K562 (cell line): ENCODE data around the gene MOAP1. TPM values are rescaled to one million over a fixed set of nuclear protein-coding genes. Genes with fewer than 3 reads are reported as not detected.
A peak's percentile ranks its signal among the peaks of the same experiment; 100 is the strongest.

Source experiments
- ATAC-seq: fragments of 200-7000 bp; cut with Tn5 transposase; 3 replicates; pipeline ENCODE4 v1.9.1; 2020; ENCODE audit warnings: moderate library complexity
- BruUV-seq: library from RNA; stranded (reverse); fragments of 400-500 nt; replicated peaks from 2 replicates; lab custom pipeline; 2021; lab: Mats Ljungman, UMichigan
- CTCF ChIA-PET: fragments of 300-600 bp; formaldehyde crosslinking; extraction: SDS; loops from one replicate; lab custom pipeline; 2021; ENCODE audit warnings: low intra/inter-chr PET ratio; lab: Yijun Ruan, JAX
- POLR2A ChIA-PET: fragments of 300-600, 350-650 bp; sonication (Branson Sonifier 250); formaldehyde crosslinking; extraction: SDS; loops from one replicate; lab custom pipeline; 2021; ENCODE audit warnings: antibody characterized with exemption, inconsistent platforms; lab: Yijun Ruan, JAX
- DNase-seq, 4 experiments: peaks; one replicate each; pipeline versions ENCODE4 v3.0.0 to v3.0.0-alpha.2; 2011 to 2018; ENCODE audit warnings: low spot score in 3 of 4, mixed read lengths in 3 of 4; ENCODE audit errors: extremely low read depth in 1 of 4
- FAIRE-seq: peaks from 2 replicates; lab custom pipeline; 2011; peaks lifted over from hg19 to GRCh38; lab: Jason Lieb, UNC
- H2AFZ ChIP-seq: 2 replicates; pipeline ENCODE4 v1.6.0; 2011; ENCODE audit warnings: low read depth, low read length, control low read depth, inconsistent platforms
- H3K27ac ChIP-seq: fragments of 200-600 bp; 3 replicates; pipeline ENCODE4 v1.8.0; 2011; ENCODE audit warnings: low read depth, mild to moderate bottlenecking, control low read depth, inconsistent platforms, low read length, moderate library complexity, mixed read lengths; ENCODE audit errors: extremely low read depth
- H3K27me3 ChIP-seq, 2 experiments: fragments of 300-600 bp in 1 of 2; 2 replicates in 1 of 2; 3 replicates in 1 of 2; pipeline versions ENCODE4 v1.6.0 to v1.8.0; 2011; ENCODE audit warnings: inconsistent platforms in 2 of 2, low read length in 2 of 2, mild to moderate bottlenecking in 1 of 2, mixed read lengths in 1 of 2, moderate library complexity in 1 of 2; ENCODE audit not compliant: control insufficient read depth in 2 of 2, insufficient read depth in 2 of 2
- H3K36me3 ChIP-seq: fragments of 300-600 bp; 3 replicates; pipeline ENCODE4 v1.8.0; 2011; ENCODE audit warnings: mild to moderate bottlenecking, low read length, inconsistent platforms; ENCODE audit not compliant: control insufficient read depth, insufficient read depth
- H3K4me1 ChIP-seq, 2 experiments: fragments of 200-600 bp in 1 of 2; replicated peaks in 1 of 2; 2 replicates in 1 of 2; 3 replicates in 1 of 2; pipeline versions ENCODE4 v1.5.1 to v1.8.0; 2011; ENCODE audit warnings: inconsistent platforms in 2 of 2, low read length in 2 of 2, mild to moderate bottlenecking in 1 of 2, mixed read lengths in 1 of 2, moderate library complexity in 1 of 2; ENCODE audit not compliant: control insufficient read depth in 2 of 2, insufficient read depth in 2 of 2
- H3K4me2 ChIP-seq: 2 replicates; pipeline ENCODE4 v1.6.1; 2011; ENCODE audit warnings: low read length, control low read depth, inconsistent platforms, mixed read lengths; ENCODE audit not compliant: insufficient read depth
- H3K4me3 ChIP-seq: fragments of 200-600 bp; sonication (generic), shearing (Covaris generic); 2 replicates; pipeline ENCODE4 v1.5.1; 2016; ENCODE audit warnings: control low read depth, inconsistent platforms
- H3K79me2 ChIP-seq: fragments of 200-600 bp; 3 replicates; pipeline ENCODE4 v1.8.0; 2011; ENCODE audit warnings: low read length, inconsistent platforms; ENCODE audit not compliant: control insufficient read depth, insufficient read depth
- H3K9ac ChIP-seq, 2 experiments: 2 replicates each; pipeline versions ENCODE4 v1.6.0 to v1.6.1; 2011; ENCODE audit warnings: low read depth in 2 of 2, low read length in 2 of 2, control low read depth in 1 of 2, inconsistent platforms in 1 of 2, mild to moderate bottlenecking in 1 of 2, mixed read lengths in 1 of 2; ENCODE audit not compliant: insufficient read depth in 1 of 2
- H3K9me1 ChIP-seq: one replicate; pipeline ENCODE4 v1.6.0; 2011; ENCODE audit warnings: inconsistent platforms, mild to moderate bottlenecking, low read length, moderate library complexity; ENCODE audit not compliant: control insufficient read depth, insufficient read depth
- H3K9me3 ChIP-seq: replicated peaks from 2 replicates; pipeline ENCODE4 v1.5.1; 2011; ENCODE audit warnings: low read depth, low read length, inconsistent platforms; ENCODE audit not compliant: control insufficient read depth, insufficient read depth
- H4K20me1 ChIP-seq: replicated peaks from 2 replicates; pipeline ENCODE4 v1.6.1; 2011; ENCODE audit warnings: low read length, inconsistent platforms, mixed read lengths; ENCODE audit not compliant: control insufficient read depth, insufficient read depth
- ATF7 ChIP-seq: fragments of 450-650 bp; IDR thresholded peaks from 2 replicates; pipeline ENCODE4 v1.7.1; 2014; ENCODE audit warnings: mild to moderate bottlenecking, moderate library complexity
- CREB1 ChIP-seq, 2 experiments: sonication (generic) in 1 of 2; formaldehyde crosslinking in 1 of 2; IDR thresholded peaks; 2 replicates each; pipeline versions ENCODE4 v1.6.1 to v1.8.0; 2012 to 2022; ENCODE audit warnings: inconsistent platforms in 1 of 2, mild to moderate bottlenecking in 1 of 2, missing genetic modification reagents in 1 of 2, moderate library complexity in 1 of 2
- EHMT2 ChIP-seq: fragments of 450-650 bp; IDR thresholded peaks from 2 replicates; pipeline ENCODE4 v1.6.1; 2018; ENCODE audit warnings: antibody characterized with exemption
- NFYB ChIP-seq: IDR thresholded peaks from 2 replicates; pipeline ENCODE4 v1.6.1; 2011; ENCODE audit warnings: mild to moderate bottlenecking, moderate library complexity; ENCODE audit not compliant: insufficient read length; ENCODE audit errors: extremely low read depth
- PTRF ChIP-seq: fragments of 450-650 bp; IDR thresholded peaks from 2 replicates; pipeline ENCODE4 v1.6.1; 2016; ENCODE audit warnings: mild to moderate bottlenecking, missing genetic modification characterization, missing compliant biosample characterization
- ZNF644 ChIP-seq: fragments of 200-800 bp; sonication (Bioruptor generic); IDR thresholded peaks from 2 replicates; pipeline ENCODE4 v1.6.1; 2016; ENCODE audit warnings: low read depth, missing genetic modification characterization, missing compliant biosample characterization
- ZZZ3 ChIP-seq: fragments of 450-650 bp; IDR thresholded peaks from 2 replicates; pipeline ENCODE4 v1.6.1; 2016; ENCODE audit warnings: antibody characterized with exemption, mild to moderate bottlenecking, moderate library complexity
- WGBS: fragments of 100-300 bp; shearing (Covaris generic); methylation state at CpG from one replicate; pipeline ENCODE4 v1.1.6; 2016; ENCODE audit warnings: low coverage, mixed read lengths; ENCODE audit not compliant: insufficient coverage; ENCODE audit errors: missing lambda C conversion rate; 5-methylcytosine and 5-hydroxymethylcytosine counted together
- in situ Hi-C: fragments of 300-500 bp; cut with MboI; formaldehyde crosslinking; loops from 4 replicates; pipeline ENCODE4 v1.15.0; 2018; ENCODE audit warnings: inconsistent platforms, mixed read lengths
- intact Hi-C: fragments of 100-400 bp; cut with micrococcal nuclease; formaldehyde crosslinking; loops from 2 replicates; pipeline ENCODE4 v1.14.2; 2022
- polyA plus RNA-seq, 8 experiments: library from polyadenylated mRNA; depleted of rRNA in 4 of 8; stranded (reverse) in 5 of 8; unstranded in 3 of 8; fragments of >200 nt; fragmentation: Nextera tagmentation in 2 of 8; fragmentation: Illumina TruSeq in 1 of 8; extraction: Ambion mirVana in 2 of 8; extraction: Trizol in 1 of 8; gene quantifications; 2 replicates each; pipeline versions ENCODE4 v1.2.1 to v1.2.3, GENCODE V29; 2011 to 2014; ENCODE audit warnings: inconsistent platforms in 1 of 8, missing spikeins in 1 of 8
- total RNA-seq, 7 experiments: library from RNA; depleted of rRNA in 6 of 7; stranded (reverse); fragments of >200 nt in 6 of 7; fragmentation: Illumina TruSeq in 2 of 7; extraction: Trizol in 2 of 7; gene quantifications; 2 replicates each; pipeline versions ENCODE4 v1.2.1 to v1.2.3, GENCODE V29; 2011 to 2021; ENCODE audit warnings: low replicate concordance in 1 of 7
- TF ChIP-seq, protein P1 (sequence below): sonication (generic); formaldehyde crosslinking; IDR thresholded peaks from 2 replicates; pipeline ENCODE4 v1.9.0; 2022; ENCODE audit warnings: mild to moderate bottlenecking, missing genetic modification reagents
- TF ChIP-seq, protein P2 (sequence below): sonication (generic); formaldehyde crosslinking; IDR thresholded peaks from 2 replicates; pipeline ENCODE4 v1.5.0; 2020; ENCODE audit warnings: missing genetic modification reagents
- TF ChIP-seq, protein P3 (sequence below), 2 experiments: fragments of 150-350 bp in 1 of 2; IDR thresholded peaks; 2 replicates each; pipeline ENCODE4 v1.6.1; 2012 to 2016; ENCODE audit warnings: low read depth in 2 of 2, low read length in 2 of 2, mild to moderate bottlenecking in 1 of 2, moderate library complexity in 1 of 2

MOAP1 gene
- total and polyA plus RNA-seq, 9 of the 15 experiments (the other 6 are each of a cell fraction or from before 2014, with no cell fraction given): 1.5 to 14.4 (median 6.0) TPM

DNA sequence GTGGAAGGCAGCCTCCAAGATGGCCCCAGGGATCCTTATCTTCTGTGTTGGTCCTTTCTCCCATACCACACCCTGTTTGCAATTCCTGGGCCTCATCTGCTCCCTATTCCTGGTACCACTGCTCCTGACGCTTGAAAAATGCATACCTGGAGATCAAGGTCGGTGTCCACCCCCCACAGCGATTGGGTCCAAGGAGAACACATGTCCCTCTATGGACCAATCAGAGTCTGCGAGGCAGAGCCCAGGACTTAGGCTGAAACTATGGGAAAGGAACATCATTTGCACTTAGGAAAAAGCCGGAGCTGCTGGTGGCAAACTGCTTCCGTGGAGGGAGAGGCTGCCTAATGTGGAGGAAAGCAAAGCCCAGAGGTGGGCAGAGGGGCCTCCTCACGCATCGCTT lies 35.7 kb downstream of the MOAP1 start:
- H3K9me3 ChIP-seq: no peaks in the 10 kb centered on the region
- peak; percentile 11 for FAIRE-seq
- no peaks in the 10 kb centered on the region for H4K20me1 ChIP-seq
- in situ Hi-C loops: loop anchor here (10.0 kb wide), 1 partner anchor 194 kb away; no protein-coding TSS in a partner anchor
- no peaks in the 10 kb centered on the region for H3K36me3 ChIP-seq
- no peaks in the 10 kb centered on the region for H3K79me2 ChIP-seq
- peaks cover 3 to 12% of the 10 kb centered on the region in 2 experiments; a peak in 2 of 5 replicates for H3K27me3 ChIP-seq
- no peaks in the 10 kb centered on the region for H3K4me1 ChIP-seq
- H3K4me2 ChIP-seq: 0 out of 2 replicates have a peak overlapping the region, but pooled peaks have one; percentile 25
- 0 out of 2 replicates have a peak overlapping the region, but pooled peaks have one; percentile 45 for H2AFZ ChIP-seq
- WGBS: 46% methylated on average over 7 of the region's 8 CpGs
- BruUV-seq: no TSS peak
- peak in 1 of 4 experiments; percentile 23 for DNase-seq
- H3K27ac ChIP-seq: no peak overlapping the region
- TF ChIP-seq ZNF644 (0 out of 2 replicates have a peak, but pooled peaks have one; percentile 59), CREB1 (IDR thresholded peaks at IDR 0.05) (no peak), CREB1 (CRISPR knock-in tag; IDR thresholded peaks at IDR 0.05) (no peak), ZZZ3 (no peak), NFYB (peak; percentile 14), EHMT2 (peak; percentile 40; the same call in 1 of the 2 replicates), PTRF (tag) (no peak), ATF7 (no peak)
- TF ChIP-seq, protein P1, sequence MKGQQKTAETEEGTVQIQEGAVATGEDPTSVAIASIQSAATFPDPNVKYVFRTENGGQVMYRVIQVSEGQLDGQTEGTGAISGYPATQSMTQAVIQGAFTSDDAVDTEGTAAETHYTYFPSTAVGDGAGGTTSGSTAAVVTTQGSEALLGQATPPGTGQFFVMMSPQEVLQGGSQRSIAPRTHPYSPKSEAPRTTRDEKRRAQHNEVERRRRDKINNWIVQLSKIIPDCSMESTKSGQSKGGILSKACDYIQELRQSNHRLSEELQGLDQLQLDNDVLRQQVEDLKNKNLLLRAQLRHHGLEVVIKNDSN (CRISPR knock-in tag): peak; percentile 56
- TF ChIP-seq, protein P2, sequence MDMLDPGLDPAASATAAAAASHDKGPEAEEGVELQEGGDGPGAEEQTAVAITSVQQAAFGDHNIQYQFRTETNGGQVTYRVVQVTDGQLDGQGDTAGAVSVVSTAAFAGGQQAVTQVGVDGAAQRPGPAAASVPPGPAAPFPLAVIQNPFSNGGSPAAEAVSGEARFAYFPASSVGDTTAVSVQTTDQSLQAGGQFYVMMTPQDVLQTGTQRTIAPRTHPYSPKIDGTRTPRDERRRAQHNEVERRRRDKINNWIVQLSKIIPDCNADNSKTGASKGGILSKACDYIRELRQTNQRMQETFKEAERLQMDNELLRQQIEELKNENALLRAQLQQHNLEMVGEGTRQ: peak; percentile 72
- TF ChIP-seq, protein P3, sequence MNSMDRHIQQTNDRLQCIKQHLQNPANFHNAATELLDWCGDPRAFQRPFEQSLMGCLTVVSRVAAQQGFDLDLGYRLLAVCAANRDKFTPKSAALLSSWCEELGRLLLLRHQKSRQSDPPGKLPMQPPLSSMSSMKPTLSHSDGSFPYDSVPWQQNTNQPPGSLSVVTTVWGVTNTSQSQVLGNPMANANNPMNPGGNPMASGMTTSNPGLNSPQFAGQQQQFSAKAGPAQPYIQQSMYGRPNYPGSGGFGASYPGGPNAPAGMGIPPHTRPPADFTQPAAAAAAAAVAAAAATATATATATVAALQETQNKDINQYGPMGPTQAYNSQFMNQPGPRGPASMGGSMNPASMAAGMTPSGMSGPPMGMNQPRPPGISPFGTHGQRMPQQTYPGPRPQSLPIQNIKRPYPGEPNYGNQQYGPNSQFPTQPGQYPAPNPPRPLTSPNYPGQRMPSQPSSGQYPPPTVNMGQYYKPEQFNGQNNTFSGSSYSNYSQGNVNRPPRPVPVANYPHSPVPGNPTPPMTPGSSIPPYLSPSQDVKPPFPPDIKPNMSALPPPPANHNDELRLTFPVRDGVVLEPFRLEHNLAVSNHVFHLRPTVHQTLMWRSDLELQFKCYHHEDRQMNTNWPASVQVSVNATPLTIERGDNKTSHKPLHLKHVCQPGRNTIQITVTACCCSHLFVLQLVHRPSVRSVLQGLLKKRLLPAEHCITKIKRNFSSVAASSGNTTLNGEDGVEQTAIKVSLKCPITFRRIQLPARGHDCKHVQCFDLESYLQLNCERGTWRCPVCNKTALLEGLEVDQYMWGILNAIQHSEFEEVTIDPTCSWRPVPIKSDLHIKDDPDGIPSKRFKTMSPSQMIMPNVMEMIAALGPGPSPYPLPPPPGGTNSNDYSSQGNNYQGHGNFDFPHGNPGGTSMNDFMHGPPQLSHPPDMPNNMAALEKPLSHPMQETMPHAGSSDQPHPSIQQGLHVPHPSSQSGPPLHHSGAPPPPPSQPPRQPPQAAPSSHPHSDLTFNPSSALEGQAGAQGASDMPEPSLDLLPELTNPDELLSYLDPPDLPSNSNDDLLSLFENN (IDR thresholded peaks at IDR 0.05; ENCODE audit: low read depth in 2 of 2, low read length in 2 of 2): no peak
- TF ChIP-seq, all 486 proteins: peak for 5
- no peaks in the 10 kb centered on the region for H3K9me1 ChIP-seq
- ATAC-seq: peak; percentile 62
- H3K9ac ChIP-seq: no peak overlapping the region
- intact Hi-C loops: no loop called here
- POLR2A ChIA-PET: no interaction called here
- CTCF ChIA-PET: no interaction called here
- no peak overlapping the region for H3K4me3 ChIP-seq
